Activated CD8-positive, alpha-beta memory T cell treated with anti-CD3 and anti-CD28 coated beads, Interleukin-2, amount 50 U/mL, for 1 hour (primary cell): Measurements from ENCODE around the gene KLHL40.

Source experiments
- DNase-seq: peaks from one replicate; pipeline ENCODE4 v3.0.0-alpha.2; 2020; ENCODE audit errors: extremely low read depth

KLHL40 gene

GRCh38 chr3:42704136-42704841 lies 19.0 kb downstream of the KLHL40 start:
- DNase-seq = no peak

GRCh38 chr3:42705058-42705767 lies 19.9 kb downstream of the KLHL40 start:
- no peak for DNase-seq

GRCh38 chr3:42705962-42706585 lies 20.7 kb downstream of the KLHL40 start:
- DNase-seq = no peak

- no peak for DNase-seq
Observed at GRCh38 chr3:42706721-42707619, 21.6 kb downstream of the KLHL40 start.

- no peak for DNase-seq
Observed at GRCh38 chr3:42707620-42708355, 22.5 kb downstream of the KLHL40 start.

- DNase-seq = no peak
Observed at GRCh38 chr3:42708611-42709151, 23.3 kb downstream of the KLHL40 start.

- DNase-seq = no peak
Observed at GRCh38 chr3:42709621-42710020, 24.3 kb downstream of the KLHL40 start.

GRCh38 chr3:42710323-42711021 lies 25.1 kb downstream of the KLHL40 start:
- DNase-seq = no peak

GRCh38 chr3:42711491-42712343 lies 26.4 kb downstream of the KLHL40 start:
- DNase-seq = no peak

GRCh38 chr3:42712344-42712648 lies 27.0 kb downstream of the KLHL40 start:
- no peak for DNase-seq

GRCh38 chr3:42712688-42713372 lies 27.5 kb downstream of the KLHL40 start:
- DNase-seq = no peak

GRCh38 chr3:42713747-42714146 lies 28.4 kb downstream of the KLHL40 start:
- DNase-seq = no peak

- no peak for DNase-seq
Observed at GRCh38 chr3:42714171-42714852, 29.0 kb downstream of the KLHL40 start.

- no peak for DNase-seq
Observed at GRCh38 chr3:42717306-42717705, 32.0 kb downstream of the KLHL40 start.

- no peak for DNase-seq
Observed at GRCh38 chr3:42718338-42718737, 33.0 kb downstream of the KLHL40 start.

GRCh38 chr3:42719002-42719401 lies 33.7 kb downstream of the KLHL40 start:
- no peak for DNase-seq

- no peak for DNase-seq
Observed at GRCh38 chr3:42720126-42720525, 34.8 kb downstream of the KLHL40 start.

- no peak for DNase-seq
Observed at GRCh38 chr3:42721690-42722089, 36.4 kb downstream of the KLHL40 start.
